NT2/D1 (cell line): ENCODE data around the gene GATM.

ENCODE experiments used
- YY1 ChIP-seq: IDR thresholded peaks from 2 replicates; pipeline ENCODE4 v1.6.1; 2011; ENCODE audit not compliant: insufficient read length, insufficient read depth
- ZNF274 ChIP-seq: IDR thresholded peaks from 2 replicates; pipeline ENCODE4 v1.6.1; 2011; ENCODE audit warnings: mild to moderate bottlenecking, low read depth, low read length

DNA sequence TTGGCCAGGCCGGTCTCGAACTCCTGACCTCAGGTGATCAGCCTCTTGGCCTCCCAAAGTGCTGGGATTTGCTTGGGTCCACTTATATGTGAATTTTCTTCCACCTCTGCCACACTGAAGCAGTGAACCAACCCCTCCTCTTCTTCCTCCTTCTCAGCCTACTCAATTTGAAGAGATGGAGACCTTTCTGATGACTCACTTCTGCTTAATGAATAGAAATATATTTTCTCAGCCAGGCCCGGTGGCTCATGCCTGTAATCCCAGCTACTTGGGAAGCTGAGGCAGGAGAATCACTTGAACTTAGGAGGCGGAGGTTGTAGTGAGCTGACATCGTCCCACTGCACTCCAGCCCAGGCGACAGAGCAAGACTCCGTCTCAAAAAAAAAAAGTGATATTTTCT lies 46.8 kb upstream of the GATM start:
- TF ChIP-seq ZNF274 (no peak), YY1 (no peak)
